ENCODE results near the gene TCP11X2. TPM values are rescaled to one million over a fixed set of nuclear protein-coding genes. Genes with fewer than 3 reads are reported as not detected.
"Not testable (repeated sequence)": the region's sequence is repeated elsewhere in the genome, so short reads cannot be mapped to it uniquely, and the experiment has no call there.

The TCP11X2 gene
- not detected for total RNA-seq

GRCh38 chrX:102471762-102472220 lies at the start of gene TCP11X2:
TSS of gene TCP11X2 (minus strand) at chrX:102471812.
- DNase-seq (ENCODE audit: low read depth in 2 of 3, low spot score in 2 of 3), result not testable (repeated sequence)

- peak in 2 of 3 donors; percentile 14 to 36 for DNase-seq (ENCODE audit: low read depth in 2 of 3, low spot score in 2 of 3)
These were observed 45.7 kb upstream of the TCP11X2 start for GRCh38 chrX:102517326-102517725.

- DNase-seq (ENCODE audit: low read depth in 2 of 3, low spot score in 2 of 3), result peak; percentile 9 to 39 (median 31)
These were observed 44.6 kb upstream of the TCP11X2 start, which contains the start of gene TMSB15A for GRCh38 chrX:102515975-102516941. TSS of gene TMSB15A (minus strand) at chrX:102516739.

- DNase-seq (ENCODE audit: low read depth in 2 of 3, low spot score in 2 of 3), result no peak
These were observed 42.9 kb upstream of the TCP11X2 start for GRCh38 chrX:102514536-102514935.

GRCh38 chrX:102498732-102499131 lies 27.1 kb upstream of the TCP11X2 start:
- no peak for DNase-seq (ENCODE audit: low read depth in 2 of 3, low spot score in 2 of 3)

- no peak for DNase-seq (ENCODE audit: low read depth in 2 of 3, low spot score in 2 of 3)
These were observed 20.2 kb upstream of the TCP11X2 start for GRCh38 chrX:102491766-102492165.

GRCh38 chrX:102478765-102479164 lies 7.2 kb upstream of the TCP11X2 start:
- DNase-seq (ENCODE audit: low read depth in 2 of 3, low spot score in 2 of 3), result not testable (repeated sequence)

GRCh38 chrX:102470215-102470614 lies 1.4 kb downstream of the TCP11X2 start:
- not testable (repeated sequence) for DNase-seq (ENCODE audit: low read depth in 2 of 3, low spot score in 2 of 3)

- DNase-seq (ENCODE audit: low read depth in 2 of 3, low spot score in 2 of 3), result not testable (repeated sequence)
These were observed 13.0 kb downstream of the TCP11X2 start for GRCh38 chrX:102458615-102459014.

- DNase-seq (ENCODE audit: low read depth in 2 of 3, low spot score in 2 of 3), result not testable (repeated sequence)
These were observed 31.7 kb downstream of the TCP11X2 start, which contains the start of gene NXF2B for GRCh38 chrX:102439908-102440307. TSS of gene NXF2B (minus strand) at chrX:102440008. CDS start at chrX:102380036, 59,972 bp downstream.

GRCh38 chrX:102414493-102414892 lies 57.1 kb downstream of the TCP11X2 start:
- DNase-seq (ENCODE audit: low read depth in 2 of 3, low spot score in 2 of 3), result not testable (repeated sequence)

Other genes starting within 250 kb of the TCP11X2 start
- gene NXF2, start 224.6 kb downstream of the TCP11X2 start, total RNA-seq, result not detected
- gene NXF2B, start 31.8 kb downstream of the TCP11X2 start, total RNA-seq, result not detected
- under 0.01 TPM for gene TMSB15A, start 44.9 kb upstream of the TCP11X2 start, total RNA-seq
- 17.8 TPM for gene ARMCX5, start 127.7 kb upstream of the TCP11X2 start, total RNA-seq
- gene GPRASP1, start 179.7 kb upstream of the TCP11X2 start, total RNA-seq, result 3.5 TPM
- 3.8 TPM for gene GPRASP2, start 240.6 kb upstream of the TCP11X2 start, total RNA-seq
- gene GPRASP3, start 248.9 kb upstream of the TCP11X2 start, total RNA-seq, result 1.6 TPM